HCT116 (cell line): ENCODE results near the gene KTN1. TPM values are rescaled to one million over a fixed set of nuclear protein-coding genes. Genes with fewer than 3 reads are reported as not detected.

Experiments
- ATAC-seq: fragments of 200-7000 bp; cut with Tn5 transposase; 2 replicates; pipeline ENCODE4 v1.9.1; 2020; ENCODE audit warnings: mild to moderate bottlenecking, moderate library complexity
- BruUV-seq: library from RNA; stranded (reverse); fragments of 400-500 nt; replicated peaks from 2 replicates; lab custom pipeline; 2021; lab: Mats Ljungman, UMichigan
- CTCF ChIA-PET: fragments of 300-600 bp; sonication (Branson Sonifier 250); formaldehyde crosslinking; loops from one replicate; lab custom pipeline; 2021; ENCODE audit warnings: antibody characterized with exemption; lab: Charles Lee
- POLR2A ChIA-PET: fragments of 300-600, 350-600 bp; sonication (Branson Sonifier 250); formaldehyde crosslinking; loops from one replicate; lab custom pipeline; 2021; ENCODE audit warnings: antibody characterized with exemption; lab: Charles Lee
- RAD21 ChIA-PET, 2 experiments: fragments of 300-600 bp; sonication (Branson Sonifier 250); formaldehyde crosslinking; loops; one replicate each; lab custom pipeline; 2023; ENCODE audit warnings: low total read pairs in 2 of 2; ENCODE audit not compliant: uncharacterized antibody in 2 of 2, unreplicated experiment in 2 of 2, low non-redundant PET in 1 of 2; lab: Charles Lee
- DNase-seq: peaks from one replicate; pipeline ENCODE4 v3.0.0-alpha.2; 2010; ENCODE audit warnings: low read depth, low spot score
- H2AFZ ChIP-seq: fragments of 200-600 bp; shearing (Covaris generic), sonication (generic); 2 replicates; pipeline ENCODE4 v1.6.1; 2017; ENCODE audit warnings: low read depth, mixed run types, mixed read lengths, antibody characterized with exemption, low read length; ENCODE audit not compliant: poor library complexity, severe bottlenecking
- H3K27ac ChIP-seq: 2 replicates; pipeline ENCODE4 v1.5.1; 2012; ENCODE audit warnings: low read depth, low read length
- H3K27me3 ChIP-seq: fragments of 200-600 bp; sonication (generic); 2 replicates; pipeline ENCODE4 v1.6.1; 2016; ENCODE audit warnings: mixed run types, low read length, mixed read lengths; ENCODE audit not compliant: insufficient read depth
- H3K36me3 ChIP-seq, 2 experiments: fragments of 200-500 bp in 1 of 2; fragments of 200-600 bp in 1 of 2; sonication (Bioruptor generic) in 1 of 2; sonication (generic) in 1 of 2; 2 replicates each; pipeline versions ENCODE4 v1.5.1 to v1.6.1; 2014 to 2016; ENCODE audit warnings: low read length in 2 of 2, inconsistent platforms in 1 of 2, mixed read lengths in 1 of 2, mixed run types in 1 of 2; ENCODE audit not compliant: insufficient read depth in 2 of 2, control insufficient read depth in 1 of 2
- H3K4me1 ChIP-seq, 2 experiments: fragments of 200-600 bp in 1 of 2; sonication (generic) in 1 of 2; 2 replicates each; pipeline versions ENCODE4 v1.5.1 to v1.6.1; 2012 to 2017; ENCODE audit warnings: low read length in 2 of 2, inconsistent platforms in 1 of 2, mild to moderate bottlenecking in 1 of 2, mixed read lengths in 1 of 2, mixed run types in 1 of 2, moderate library complexity in 1 of 2; ENCODE audit not compliant: insufficient read depth in 2 of 2, control insufficient read depth in 1 of 2
- H3K4me2 ChIP-seq: fragments of 200-600 bp; sonication (generic); 2 replicates; pipeline ENCODE4 v1.6.1; 2017; ENCODE audit warnings: mixed run types, low read length, mixed read lengths
- H3K4me3 ChIP-seq, 2 experiments: fragments of 200-600 bp in 1 of 2; sonication (generic) in 1 of 2; replicated peaks in 1 of 2; 2 replicates each; pipeline ENCODE4 v1.5.1; 2011 to 2016; ENCODE audit warnings: low read length in 2 of 2, control low read depth in 1 of 2, low read depth in 1 of 2, mild to moderate bottlenecking in 1 of 2, mixed read lengths in 1 of 2, mixed run types in 1 of 2
- H3K79me2 ChIP-seq: fragments of 200-600 bp; sonication (generic); 2 replicates; pipeline ENCODE4 v1.6.1; 2017; ENCODE audit warnings: mild to moderate bottlenecking, mixed run types, low read length, moderate library complexity, mixed read lengths; ENCODE audit not compliant: insufficient read depth
- H3K9ac ChIP-seq: fragments of 200-600 bp; sonication (generic); 2 replicates; pipeline ENCODE4 v1.6.1; 2016; ENCODE audit warnings: low read length, mixed read lengths
- H3K9me2 ChIP-seq: fragments of 200-600 bp; sonication (generic), shearing (Covaris generic); 2 replicates; pipeline ENCODE4 v1.6.1; 2017; ENCODE audit warnings: mixed run types, mild to moderate bottlenecking, moderate library complexity; ENCODE audit not compliant: insufficient read depth
- H3K9me3 ChIP-seq, 2 experiments: fragments of 200-500 bp in 1 of 2; fragments of 200-600 bp in 1 of 2; sonication (Bioruptor generic) in 1 of 2; sonication (generic) in 1 of 2; 2 replicates each; pipeline ENCODE4 v1.6.1; 2014 to 2017; ENCODE audit warnings: low read length in 2 of 2, mixed read lengths in 2 of 2, inconsistent platforms in 1 of 2, low read depth in 1 of 2, mild to moderate bottlenecking in 1 of 2, mixed run types in 1 of 2, moderate library complexity in 1 of 2; ENCODE audit not compliant: control insufficient read depth in 1 of 2, insufficient read depth in 1 of 2
- H4K20me1 ChIP-seq: fragments of 200-600 bp; sonication (generic), shearing (Covaris generic); 2 replicates; pipeline ENCODE4 v1.6.1; 2017; ENCODE audit warnings: mixed run types, mild to moderate bottlenecking, moderate library complexity; ENCODE audit not compliant: insufficient read depth
- EZH2 ChIP-seq: fragments of 200-600 bp; sonication (generic); IDR thresholded peaks from 2 replicates; pipeline ENCODE4 v1.6.1; 2017; ENCODE audit warnings: antibody characterized with exemption, mixed run types
- FOSL1 ChIP-seq: IDR thresholded peaks from 2 replicates; pipeline ENCODE4 v1.6.1; 2012; ENCODE audit warnings: low read depth
- JUND ChIP-seq: IDR thresholded peaks from 2 replicates; pipeline ENCODE4 v1.6.1; 2012
- POLR2A ChIP-seq: IDR thresholded peaks from 2 replicates; pipeline ENCODE4 v1.7.0; 2011; ENCODE audit warnings: borderline replicate concordance; ENCODE audit not compliant: insufficient read depth, insufficient read length; ENCODE audit errors: extremely low read depth
- POLR2AphosphoS5 ChIP-seq: IDR thresholded peaks from 2 replicates; pipeline ENCODE4 v1.6.1; 2011; ENCODE audit warnings: mild to moderate bottlenecking, low read depth, low read length, moderate library complexity
- SIN3A ChIP-seq: IDR thresholded peaks from 2 replicates; pipeline ENCODE4 v1.6.1; 2012; ENCODE audit warnings: low read depth
- TCF7L2 ChIP-seq: IDR thresholded peaks from 2 replicates; pipeline ENCODE4 v1.7.0; 2011; ENCODE audit warnings: borderline replicate concordance, inconsistent platforms; ENCODE audit not compliant: insufficient read depth, insufficient read length; ENCODE audit errors: extremely low read depth
- YY1 ChIP-seq: IDR thresholded peaks from 2 replicates; pipeline ENCODE4 v1.6.1; 2011; ENCODE audit warnings: low read length, low read depth, moderate library complexity, mild to moderate bottlenecking; ENCODE audit not compliant: insufficient replicate concordance; ENCODE audit errors: extremely low read depth
- ZFX ChIP-seq: fragments of 450-650 bp; IDR thresholded peaks from 2 replicates; pipeline ENCODE4 v1.6.1; 2017
- ZNF274 ChIP-seq: fragments of 200-500 bp; sonication (Bioruptor generic); IDR thresholded peaks from 2 replicates; pipeline ENCODE4 v1.6.1; 2014; ENCODE audit warnings: mild to moderate bottlenecking, low read depth, low read length, inconsistent platforms
- intact Hi-C: fragments of 100-400 bp; cut with micrococcal nuclease; formaldehyde crosslinking; loops from 2 replicates; pipeline ENCODE4 v1.10.0; 2022
- total RNA-seq: library from RNA; stranded (reverse); gene quantifications from one replicate; pipeline ENCODE4 v1.2.1, GENCODE V29; 2021; ENCODE audit not compliant: unreplicated experiment
- TF ChIP-seq, protein P1 (sequence below), 3 experiments: fragments of 200-600 bp in 1 of 3; sonication (generic) in 1 of 3; IDR thresholded peaks in 2 of 3; conservative IDR thresholded peaks in 1 of 3; 2 replicates each; pipeline ENCODE4 v1.5.1; 2012 to 2017; ENCODE audit warnings: low read depth in 2 of 3, low read length in 2 of 3, antibody characterized with exemption in 1 of 3, borderline replicate concordance in 1 of 3, control low read depth in 1 of 3, mild to moderate bottlenecking in 1 of 3, mixed read lengths in 1 of 3, mixed run types in 1 of 3, moderate library complexity in 1 of 3; ENCODE audit not compliant: insufficient read depth in 1 of 3
- TF ChIP-seq, protein P2 (sequence below): IDR thresholded peaks from 2 replicates; pipeline ENCODE4 v1.6.1; 2012

The KTN1 gene
- total RNA-seq, 1 experiment from 2014 or later = 105 TPM

DNA sequence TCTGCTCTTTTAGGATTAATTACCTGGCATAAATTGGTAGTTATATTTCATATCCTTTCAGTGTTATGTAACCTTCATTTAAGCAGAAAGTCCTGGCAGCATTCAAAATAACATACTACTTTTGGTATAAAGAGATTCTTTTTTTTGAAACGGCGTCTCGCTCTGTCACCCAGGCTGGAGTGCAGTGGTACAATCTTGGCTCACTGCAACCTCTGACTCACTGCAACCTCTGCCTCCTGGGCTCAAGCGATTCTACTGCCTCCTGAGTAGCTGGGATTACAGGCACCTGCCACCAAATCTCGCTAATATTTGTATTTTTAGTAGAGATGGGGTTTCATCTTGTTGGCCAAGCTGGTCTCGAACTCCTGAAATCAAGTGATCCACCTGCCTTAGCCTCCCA is 9.2 kb downstream of the KTN1 start:
- intact Hi-C loops = no loop called here
- ChIA-PET POLR2A (no interaction called here), RAD21 (no interaction called here), CTCF (no interaction called here)
- DNase-seq (no peak), ATAC-seq (no peak)
- Histone ChIP-seq H3K4me2 (no peak overlapping the region), H2AFZ (no peak overlapping the region), H3K9me2 (no peaks in the 10 kb centered on the region), H3K27me3 (no peaks in the 10 kb centered on the region), H3K4me1 (peaks cover 27 to 45% of the 10 kb centered on the region in 2 experiments), H3K9me3 (no peaks in the 10 kb centered on the region), H3K36me3 (no peaks in the 10 kb centered on the region), H3K4me3 (no peak overlapping the region), H3K9ac (no peak overlapping the region), H4K20me1 (peaks cover 33% of the 10 kb centered on the region; the same call in 1 of the 2 replicates), H3K27ac (no peak overlapping the region), H3K79me2 (peaks cover 99% of the 10 kb centered on the region)
- TF ChIP-seq POLR2AphosphoS5 = no peak
- TF ChIP-seq FOSL1 = no peak
- TF ChIP-seq ZFX = no peak
- TF ChIP-seq ZNF274 = no peak
- no peak for TF ChIP-seq YY1
- TF ChIP-seq, protein P1, sequence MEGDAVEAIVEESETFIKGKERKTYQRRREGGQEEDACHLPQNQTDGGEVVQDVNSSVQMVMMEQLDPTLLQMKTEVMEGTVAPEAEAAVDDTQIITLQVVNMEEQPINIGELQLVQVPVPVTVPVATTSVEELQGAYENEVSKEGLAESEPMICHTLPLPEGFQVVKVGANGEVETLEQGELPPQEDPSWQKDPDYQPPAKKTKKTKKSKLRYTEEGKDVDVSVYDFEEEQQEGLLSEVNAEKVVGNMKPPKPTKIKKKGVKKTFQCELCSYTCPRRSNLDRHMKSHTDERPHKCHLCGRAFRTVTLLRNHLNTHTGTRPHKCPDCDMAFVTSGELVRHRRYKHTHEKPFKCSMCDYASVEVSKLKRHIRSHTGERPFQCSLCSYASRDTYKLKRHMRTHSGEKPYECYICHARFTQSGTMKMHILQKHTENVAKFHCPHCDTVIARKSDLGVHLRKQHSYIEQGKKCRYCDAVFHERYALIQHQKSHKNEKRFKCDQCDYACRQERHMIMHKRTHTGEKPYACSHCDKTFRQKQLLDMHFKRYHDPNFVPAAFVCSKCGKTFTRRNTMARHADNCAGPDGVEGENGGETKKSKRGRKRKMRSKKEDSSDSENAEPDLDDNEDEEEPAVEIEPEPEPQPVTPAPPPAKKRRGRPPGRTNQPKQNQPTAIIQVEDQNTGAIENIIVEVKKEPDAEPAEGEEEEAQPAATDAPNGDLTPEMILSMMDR (IDR thresholded peaks at IDR 0.05 in 2 of 3, conservative IDR thresholded peaks at IDR 0.05 in 1 of 3; ENCODE audit: borderline replicate concordance in 1 of 3, insufficient read depth in 1 of 3, low read depth in 2 of 3, low read length in 2 of 3) = no peak
- TF ChIP-seq EZH2 = no peak
- TF ChIP-seq SIN3A = no peak
- TF ChIP-seq JUND = no peak
- TF ChIP-seq TCF7L2 = no peak
- TF ChIP-seq POLR2A = no peak
- TF ChIP-seq, protein P2, sequence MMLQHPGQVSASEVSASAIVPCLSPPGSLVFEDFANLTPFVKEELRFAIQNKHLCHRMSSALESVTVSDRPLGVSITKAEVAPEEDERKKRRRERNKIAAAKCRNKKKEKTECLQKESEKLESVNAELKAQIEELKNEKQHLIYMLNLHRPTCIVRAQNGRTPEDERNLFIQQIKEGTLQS = no peak
- BruUV-seq = no TSS peak
